ENCODE measurements around the gene NUP93.

NUP93 gene

DNA sequence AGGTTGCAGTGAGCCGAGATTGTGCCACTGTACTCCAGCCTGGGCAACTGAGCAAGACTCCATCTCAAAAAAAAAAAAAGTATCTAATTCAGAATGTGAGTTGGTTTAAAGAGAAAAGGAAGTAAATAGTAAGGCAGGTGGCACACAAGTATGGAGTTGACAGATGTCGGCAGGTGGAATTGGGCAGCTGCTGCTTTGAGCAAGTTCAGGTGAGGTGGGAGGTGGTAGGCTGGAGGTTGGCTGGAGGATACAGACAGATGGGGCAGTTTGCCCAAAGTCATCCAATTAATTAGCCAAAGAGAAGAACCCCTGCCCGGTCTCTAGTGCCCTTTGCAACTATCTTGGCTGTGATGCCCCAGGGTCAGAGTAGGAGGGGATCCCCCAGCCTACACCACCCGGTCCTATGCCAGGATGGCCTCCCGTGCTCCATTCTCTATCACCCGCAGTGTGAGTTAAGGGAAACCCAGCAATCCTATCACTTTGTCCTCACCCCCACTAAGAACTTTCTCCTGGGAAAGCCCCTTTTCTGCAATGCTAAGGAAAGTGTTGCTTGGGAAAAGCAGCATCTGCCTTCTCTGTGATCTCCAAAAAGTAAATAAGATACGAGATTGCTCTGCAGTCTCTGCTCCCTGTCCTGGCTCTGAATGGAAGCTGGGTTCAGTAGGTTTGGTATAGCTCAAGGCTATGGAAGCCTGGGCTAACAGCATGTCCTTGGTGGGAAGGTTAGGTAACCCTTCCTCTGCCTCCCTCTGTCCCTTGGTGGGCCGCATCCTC is 167.3 kb downstream of the NUP93 start:
- Histone ChIP-seq H2AFZ (ENCODE audit: low read length) (no peak overlapping the region), H4K20me1 (ENCODE audit: insufficient read depth, low read length, poor library complexity, severe bottlenecking) (no peaks in the 10 kb centered on the region)

DNA sequence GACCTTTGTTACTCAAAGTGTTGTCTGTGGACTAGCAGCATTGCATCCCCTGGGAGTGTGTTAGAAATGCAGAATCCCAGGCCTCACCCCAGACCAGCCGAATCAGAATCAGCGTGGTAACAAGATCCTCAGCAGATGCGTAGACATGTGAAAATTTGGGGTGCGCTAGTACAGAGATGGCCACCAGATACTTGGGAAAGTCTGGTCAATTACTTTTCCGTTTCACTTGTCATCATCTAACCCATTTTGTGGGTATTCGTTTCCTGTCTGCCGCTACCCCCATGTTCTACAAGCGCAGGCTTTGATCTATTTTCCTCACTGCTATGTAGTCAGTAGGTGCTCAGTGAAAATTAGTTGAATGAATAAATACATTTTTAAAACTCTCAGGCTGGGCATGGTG is 168.9 kb downstream of the NUP93 start:
- TF ChIP-seq CTCF (conservative IDR thresholded peaks at IDR 0.05; ENCODE audit: low read length), result no peak
- TF ChIP-seq EZH2phosphoT487 (IDR thresholded peaks at IDR 0.05; ENCODE audit: borderline replicate concordance), result no peak
- H3K9me3 ChIP-seq (ENCODE audit: insufficient read depth, low read depth, low read length), result no peaks in the 10 kb centered on the region

More for the DNA sequence above, 167.3 kb downstream of the NUP93 start:
- Histone ChIP-seq H3K4me1 (ENCODE audit: insufficient read depth, low read length, poor library complexity, severe bottlenecking) (no peaks in the 10 kb centered on the region), H3K9me2 (replicated peaks; ENCODE audit: low read depth, low read length) (no peaks in the 10 kb centered on the region), H3F3A (ENCODE audit: low read depth) (no peaks in the 10 kb centered on the region), H3K4me3 (ENCODE audit: low read length, poor library complexity, severe bottlenecking) (no peak overlapping the region), H3K9ac (ENCODE audit: low read depth, low read length, poor library complexity, severe bottlenecking) (no peak overlapping the region), H3K27me3 (ENCODE audit: insufficient read depth, low read length, poor library complexity, severe bottlenecking) (no peaks in the 10 kb centered on the region), H3K9me3 (ENCODE audit: insufficient read depth, low read depth, low read length) (no peaks in the 10 kb centered on the region), H3K36me3 (ENCODE audit: insufficient read depth, low read length) (no peaks in the 10 kb centered on the region), H3K4me2 (ENCODE audit: low read depth, low read length, poor library complexity, severe bottlenecking) (no peak overlapping the region), H3K79me2 (ENCODE audit: insufficient read depth, low read length) (no peaks in the 10 kb centered on the region)
- no peak for TF ChIP-seq CTCF (conservative IDR thresholded peaks at IDR 0.05; ENCODE audit: low read length)
- no peak for TF ChIP-seq EZH2phosphoT487 (IDR thresholded peaks at IDR 0.05; ENCODE audit: borderline replicate concordance)

More for the DNA sequence above, 168.9 kb downstream of the NUP93 start:
- Histone ChIP-seq H3K79me2 (ENCODE audit: insufficient read depth, low read length) (no peaks in the 10 kb centered on the region), H4K20me1 (ENCODE audit: insufficient read depth, low read length, poor library complexity, severe bottlenecking) (no peaks in the 10 kb centered on the region), H3F3A (ENCODE audit: low read depth) (no peaks in the 10 kb centered on the region), H3K4me3 (ENCODE audit: low read length, poor library complexity, severe bottlenecking) (no peak overlapping the region), H3K9ac (ENCODE audit: low read depth, low read length, poor library complexity, severe bottlenecking) (no peak overlapping the region), H3K9me2 (replicated peaks; ENCODE audit: low read depth, low read length) (no peaks in the 10 kb centered on the region), H3K27me3 (ENCODE audit: insufficient read depth, low read length, poor library complexity, severe bottlenecking) (no peaks in the 10 kb centered on the region), H3K4me1 (ENCODE audit: insufficient read depth, low read length, poor library complexity, severe bottlenecking) (no peaks in the 10 kb centered on the region), H2AFZ (ENCODE audit: low read length) (no peak overlapping the region), H3K36me3 (ENCODE audit: insufficient read depth, low read length) (no peaks in the 10 kb centered on the region), H3K4me2 (ENCODE audit: low read depth, low read length, poor library complexity, severe bottlenecking) (no peak overlapping the region)

All from Loucy (cell line).